Mucosa of stomach (tissue), 1 donor: Measurements from ENCODE around the gene MRPL57.
A peak's percentile ranks its signal among the peaks of the same experiment; 100 is the strongest.
"Not testable (repeated sequence)": the region's sequence is repeated elsewhere in the genome, so short reads cannot be mapped to it uniquely, and the experiment has no call there.

Source experiments
- H3K27me3 ChIP-seq: one replicate; pipeline ENCODE4 v1.7.0; 2013; ENCODE audit warnings: mild to moderate bottlenecking, low read length; ENCODE audit not compliant: control insufficient read depth, insufficient read depth
- H3K36me3 ChIP-seq: one replicate; pipeline ENCODE4 v1.7.0; 2013; ENCODE audit warnings: low read length; ENCODE audit not compliant: control insufficient read depth, insufficient read depth
- H3K4me1 ChIP-seq: one replicate; pipeline ENCODE4 v1.7.0; 2013; ENCODE audit warnings: mild to moderate bottlenecking, low read length; ENCODE audit not compliant: control insufficient read depth, insufficient read depth
- H3K4me3 ChIP-seq: one replicate; pipeline ENCODE4 v1.7.0; 2013; ENCODE audit warnings: low read length
- H3K9ac ChIP-seq: one replicate; pipeline ENCODE4 v1.7.0; 2013; ENCODE audit warnings: mild to moderate bottlenecking, low read length, moderate library complexity
- H3K9me3 ChIP-seq: one replicate; pipeline ENCODE4 v1.7.0; 2013; ENCODE audit warnings: mild to moderate bottlenecking, low read length, moderate library complexity; ENCODE audit not compliant: control insufficient read depth
- donor health status: Pancreatic carcinoma.

Gene MRPL57

DNA sequence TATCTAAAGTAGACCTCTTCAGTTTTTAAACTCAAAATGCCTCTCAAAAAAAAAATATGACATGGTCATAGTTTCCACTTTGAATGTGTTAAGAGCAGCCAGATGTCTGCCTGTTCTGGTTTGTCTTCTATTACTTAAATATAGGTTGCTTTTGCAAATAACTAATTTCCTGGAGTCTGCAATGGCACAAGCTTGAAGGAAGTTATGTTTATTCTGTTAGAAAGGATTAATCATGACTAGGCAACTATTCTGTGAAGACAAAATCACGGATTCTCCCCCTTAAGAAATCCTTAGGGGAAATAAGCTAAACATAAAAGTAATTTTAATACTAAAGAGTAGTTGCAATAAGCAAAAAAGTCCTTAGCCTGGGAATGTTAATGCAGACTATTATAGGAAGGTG is 26.4 kb upstream of the MRPL57 start:
- H3K36me3 ChIP-seq = no peaks in the 10 kb centered on the region
- H3K27me3 ChIP-seq = no peaks in the 10 kb centered on the region

DNA sequence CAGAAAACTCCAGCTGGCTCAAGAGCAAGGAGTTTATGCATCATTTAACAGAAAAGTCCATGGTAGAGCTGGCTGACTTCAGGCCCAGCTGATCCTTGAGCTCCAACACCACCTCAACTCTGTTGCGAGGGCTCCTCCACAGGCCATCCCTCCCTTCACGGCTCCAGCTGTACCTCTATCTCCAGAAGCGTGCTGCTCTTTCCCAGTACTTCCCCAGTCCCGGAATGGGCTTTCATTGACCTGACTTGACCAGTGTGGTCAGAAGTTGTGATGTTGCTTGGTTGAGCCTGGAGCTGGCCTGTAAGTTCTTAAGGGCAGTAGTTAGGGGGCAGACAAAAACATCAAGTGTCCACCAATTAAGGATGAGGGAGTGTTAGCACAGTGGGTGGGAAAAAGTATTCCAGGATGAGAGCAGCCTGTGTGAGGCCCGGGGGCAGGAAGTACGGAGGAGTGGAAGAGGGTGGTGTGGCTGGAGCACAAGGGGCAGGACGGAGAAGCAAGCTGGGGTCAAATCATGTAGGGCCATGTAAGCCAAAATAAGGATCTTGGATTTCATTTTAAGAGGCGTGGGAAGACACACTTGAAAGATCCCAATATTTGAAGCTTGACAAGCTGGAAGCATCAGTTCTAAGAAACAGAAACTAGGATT is 24.1 kb upstream of the MRPL57 start:
- H3K4me3 ChIP-seq = no peak overlapping the region
- H3K27me3 ChIP-seq = no peaks in the 10 kb centered on the region
- no peaks in the 10 kb centered on the region for H3K4me1 ChIP-seq
- H3K9ac ChIP-seq = no peak overlapping the region
- no peaks in the 10 kb centered on the region for H3K36me3 ChIP-seq
- H3K9me3 ChIP-seq = no peaks in the 10 kb centered on the region

More for the DNA sequence above, 26.4 kb upstream of the MRPL57 start:
- no peak overlapping the region for H3K4me3 ChIP-seq
- H3K4me1 ChIP-seq = no peaks in the 10 kb centered on the region
- no peak overlapping the region for H3K9ac ChIP-seq
- no peaks in the 10 kb centered on the region for H3K9me3 ChIP-seq

DNA sequence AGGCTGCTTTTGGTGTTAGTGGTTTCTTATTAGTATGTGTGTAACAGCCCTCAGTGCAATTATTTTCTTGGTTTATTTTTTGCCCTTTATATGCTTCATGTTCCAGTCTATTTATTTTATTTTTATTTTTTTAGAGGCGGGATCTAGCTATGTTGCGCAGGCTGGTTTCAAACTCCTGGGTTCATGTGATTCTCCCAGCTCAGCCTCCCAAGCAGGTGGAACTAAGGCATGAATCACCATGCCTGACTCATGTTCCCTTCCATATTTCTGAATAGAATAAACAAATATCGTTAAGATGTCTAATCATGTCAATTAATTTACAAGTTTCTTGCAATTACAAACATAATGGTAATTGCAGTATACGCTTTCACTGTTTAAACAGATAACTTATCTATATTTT is 11.8 kb upstream of the MRPL57 start:
- Histone ChIP-seq H3K9ac (no peak overlapping the region), H3K9me3 (no peaks in the 10 kb centered on the region), H3K4me1 (no peaks in the 10 kb centered on the region), H3K27me3 (no peaks in the 10 kb centered on the region), H3K36me3 (no peaks in the 10 kb centered on the region), H3K4me3 (no peak overlapping the region)

DNA sequence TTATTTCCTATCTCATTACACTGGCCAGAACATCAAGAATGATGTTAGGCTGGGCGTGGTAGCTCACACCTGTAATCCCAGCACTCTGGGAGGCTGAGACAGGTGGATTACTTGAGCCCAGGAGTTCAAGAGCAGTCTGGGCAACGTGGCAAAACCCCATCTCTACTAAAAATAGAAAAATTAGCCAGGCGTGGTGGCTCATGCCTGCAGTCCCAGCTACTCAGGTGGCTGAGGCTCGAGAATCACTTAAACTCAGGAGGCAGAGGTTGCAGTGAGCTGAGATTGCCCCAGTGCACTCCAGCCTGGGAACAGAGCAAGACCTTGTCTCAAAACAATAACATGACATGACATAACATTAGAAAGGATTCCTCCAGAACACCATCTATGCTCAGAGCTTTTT is 10.9 kb upstream of the MRPL57 start:
- not testable (repeated sequence) for H3K27me3 ChIP-seq, H3K4me1 ChIP-seq, H3K36me3 ChIP-seq, H3K9ac ChIP-seq, H3K4me3 ChIP-seq, H3K9me3 ChIP-seq

DNA sequence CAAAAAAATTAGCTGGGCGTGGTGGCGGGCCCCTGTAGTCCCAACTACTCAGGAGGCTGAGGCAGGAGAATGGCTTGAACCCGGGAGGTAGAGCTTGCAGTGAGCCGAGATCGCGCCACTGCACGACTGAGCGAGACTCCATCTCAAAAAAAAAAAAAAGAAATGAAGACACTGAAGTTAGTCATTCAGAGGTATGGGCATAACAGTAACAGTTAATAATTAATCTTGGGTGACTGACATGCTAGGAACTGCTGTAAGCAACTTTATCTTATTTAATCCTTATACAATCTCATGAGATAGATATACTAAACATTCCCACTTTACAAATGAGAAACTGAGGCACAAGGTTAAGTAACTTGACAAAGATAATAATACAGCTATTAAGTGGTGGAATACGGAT is 5.0 kb upstream of the MRPL57 start:
- H3K4me1 ChIP-seq = no peaks in the 10 kb centered on the region

DNA sequence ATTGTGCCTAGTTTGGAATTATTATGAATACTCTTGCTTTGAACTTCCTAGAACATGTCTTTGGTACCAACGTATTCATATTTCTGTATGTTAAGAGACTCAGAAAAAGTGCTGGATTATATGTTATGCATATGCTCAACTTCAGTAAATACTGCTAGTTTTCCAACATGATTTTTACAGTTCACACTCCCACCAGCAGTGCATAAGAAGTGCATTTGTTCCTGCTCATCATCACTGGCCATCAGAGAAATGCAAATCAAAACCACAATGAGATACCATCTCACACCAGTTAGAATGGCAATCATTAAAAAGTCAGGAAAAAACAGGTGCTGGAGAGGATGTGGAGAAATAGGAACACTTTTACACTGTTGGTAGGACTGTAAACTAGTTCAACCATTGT is 2.7 kb upstream of the MRPL57 start:
- not testable (repeated sequence) for H3K9me3 ChIP-seq, H3K4me3 ChIP-seq, H3K36me3 ChIP-seq, H3K4me1 ChIP-seq, H3K9ac ChIP-seq, H3K27me3 ChIP-seq

More for the DNA sequence above, 5.0 kb upstream of the MRPL57 start:
- H3K9me3 ChIP-seq = no peaks in the 10 kb centered on the region
- no peaks in the 10 kb centered on the region for H3K27me3 ChIP-seq
- H3K9ac ChIP-seq = no peak overlapping the region
- H3K36me3 ChIP-seq = no peaks in the 10 kb centered on the region
- no peak overlapping the region for H3K4me3 ChIP-seq

DNA sequence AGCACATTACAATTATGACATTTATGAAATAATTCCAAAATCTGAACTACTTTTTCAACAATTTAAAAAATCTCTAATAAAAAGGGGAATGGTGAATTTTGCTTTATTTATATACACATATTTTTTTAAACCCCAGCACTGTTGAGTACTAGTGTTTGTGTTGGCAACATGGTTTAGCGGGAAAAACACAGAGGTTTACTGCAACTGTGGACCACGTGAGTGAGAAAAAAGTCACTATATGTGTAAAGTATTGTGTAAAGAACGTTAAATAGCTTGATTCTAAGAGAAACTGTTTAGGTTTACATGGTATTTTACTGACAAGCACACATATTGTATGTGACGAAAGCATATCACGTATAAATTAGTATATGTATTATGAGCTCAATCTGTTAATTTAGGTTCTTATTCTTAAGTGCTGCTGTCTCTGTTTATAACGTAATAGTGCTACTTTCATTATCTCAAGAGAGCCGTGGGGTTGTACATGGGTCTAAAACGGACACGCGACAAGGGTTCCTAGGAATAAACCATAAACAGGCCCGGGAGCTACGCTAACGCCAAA is 723 bp upstream of the MRPL57 start:
- no peaks in the 10 kb centered on the region for H3K36me3 ChIP-seq
- H3K9me3 ChIP-seq = no peaks in the 10 kb centered on the region
- peaks cover 9% of the 10 kb centered on the region for H3K4me1 ChIP-seq
- peak overlapping the region; percentile 67 for H3K4me3 ChIP-seq
- peak overlapping the region; percentile 77 for H3K9ac ChIP-seq
- H3K27me3 ChIP-seq = no peaks in the 10 kb centered on the region

DNA sequence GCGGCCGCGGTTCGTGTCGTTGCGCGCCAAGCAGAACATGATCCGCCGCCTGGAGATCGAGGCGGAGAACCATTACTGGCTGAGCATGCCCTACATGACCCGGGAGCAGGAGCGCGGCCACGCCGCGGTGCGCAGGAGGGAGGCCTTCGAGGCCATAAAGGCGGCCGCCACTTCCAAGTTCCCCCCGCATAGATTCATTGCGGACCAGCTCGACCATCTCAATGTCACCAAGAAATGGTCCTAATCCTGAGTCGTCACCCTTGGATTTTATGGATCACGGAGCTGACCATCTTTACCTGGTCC is 475 bp downstream of the MRPL57 start:
- no peaks in the 10 kb centered on the region for H3K9me3 ChIP-seq
- H3K9ac ChIP-seq = peak overlapping the region; percentile 77
- H3K36me3 ChIP-seq = no peaks in the 10 kb centered on the region
- H3K4me1 ChIP-seq = peaks cover 9% of the 10 kb centered on the region
- H3K27me3 ChIP-seq = no peaks in the 10 kb centered on the region
- H3K4me3 ChIP-seq = peak overlapping the region; percentile 67

DNA sequence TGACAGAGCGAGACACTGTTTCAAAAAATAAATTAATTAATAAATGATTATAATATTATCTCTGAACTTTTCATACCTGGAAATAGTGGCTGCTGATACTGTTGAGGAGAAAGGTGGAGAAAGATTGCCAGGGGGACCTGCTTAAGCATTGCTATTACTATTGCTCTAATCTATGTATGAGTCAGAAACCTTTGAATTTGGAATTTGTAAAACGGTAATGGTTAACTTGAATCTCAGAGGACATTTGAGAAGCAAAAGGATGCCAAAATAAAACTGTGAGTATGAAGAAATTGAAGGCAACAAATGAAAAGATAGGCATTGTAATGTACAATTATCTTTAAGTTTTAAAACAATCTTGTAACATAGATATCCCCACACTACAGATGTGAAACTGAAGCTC is 5.2 kb downstream of the MRPL57 start:
- Histone ChIP-seq H3K4me1 (peaks cover 9% of the 10 kb centered on the region), H3K27me3 (no peaks in the 10 kb centered on the region), H3K9ac (no peak overlapping the region), H3K4me3 (no peak overlapping the region), H3K36me3 (no peaks in the 10 kb centered on the region), H3K9me3 (no peaks in the 10 kb centered on the region)

DNA sequence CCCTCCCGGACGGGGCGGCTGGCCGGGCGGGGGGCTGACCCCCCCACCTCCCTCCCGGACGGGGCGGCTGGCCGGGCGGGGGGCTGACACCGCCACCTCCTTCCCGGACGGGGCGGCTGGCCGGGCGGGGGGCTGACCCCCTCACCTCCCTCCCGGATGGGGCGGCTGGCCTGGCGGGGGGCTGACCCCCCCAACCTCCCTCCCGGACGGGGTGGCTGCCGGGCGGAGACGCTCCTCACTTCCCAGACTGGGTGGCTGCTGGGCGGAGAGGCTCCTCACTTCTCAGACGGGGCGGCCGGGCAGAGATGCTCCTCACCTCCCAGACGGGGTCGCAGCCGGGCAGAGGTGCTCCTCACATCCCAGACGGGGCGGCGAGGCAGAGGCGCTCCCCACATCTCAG is 10.0 kb downstream of the MRPL57 start:
- H3K9me3 ChIP-seq, H3K27me3 ChIP-seq, H3K4me3 ChIP-seq, H3K36me3 ChIP-seq, H3K9ac ChIP-seq, H3K4me1 ChIP-seq: not testable (repeated sequence)

DNA sequence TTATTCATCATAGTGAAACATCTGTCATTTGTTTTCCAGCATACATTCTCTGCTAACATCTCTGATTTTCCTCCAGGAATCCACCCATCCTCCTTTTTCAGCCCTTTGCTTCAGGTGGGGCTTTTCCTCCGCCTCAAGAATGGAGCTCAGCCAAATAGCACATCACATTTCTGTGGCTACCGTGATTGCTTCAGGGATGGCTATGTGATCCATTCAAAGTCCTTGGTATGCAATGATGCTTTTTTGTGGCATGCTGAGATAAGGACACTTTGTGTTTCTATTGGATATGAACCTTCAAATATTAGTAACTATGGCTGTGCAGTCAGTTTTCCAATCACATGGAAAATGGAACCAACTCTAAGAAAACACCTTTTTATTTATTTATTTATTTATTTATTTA is 18.3 kb downstream of the MRPL57 start:
- H3K4me3 ChIP-seq, H3K27me3 ChIP-seq, H3K36me3 ChIP-seq, H3K9ac ChIP-seq, H3K4me1 ChIP-seq, H3K9me3 ChIP-seq: not testable (repeated sequence)

DNA sequence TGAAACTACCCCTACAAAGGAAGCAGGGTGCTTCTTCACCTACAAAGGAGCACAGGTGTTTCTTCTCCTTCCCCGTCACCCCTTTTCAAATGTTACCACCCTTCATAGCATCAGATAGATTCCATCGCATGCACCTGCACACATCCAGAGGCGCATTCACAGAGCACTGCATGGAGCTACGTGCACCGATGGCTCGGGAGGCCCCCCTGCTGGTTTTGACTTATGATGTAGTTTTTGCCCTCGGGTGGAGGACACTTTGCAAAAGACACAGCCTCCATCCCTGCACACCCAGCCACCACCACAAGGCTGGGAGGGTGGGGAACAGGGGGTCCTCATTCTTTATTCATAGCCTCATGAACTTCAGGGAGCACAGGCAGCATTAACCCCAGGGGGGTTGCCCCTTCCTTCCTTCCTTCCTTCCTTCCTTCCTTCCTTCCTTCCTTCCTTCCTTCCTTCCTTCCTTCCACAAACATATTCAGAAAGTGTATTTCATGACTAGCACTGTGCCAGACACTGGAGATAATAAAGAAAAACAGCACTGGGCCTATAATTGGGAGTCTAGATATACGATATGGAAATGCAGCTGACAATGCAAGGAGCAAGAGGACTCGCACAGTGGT is 21.3 kb downstream of the MRPL57 start:
- not testable (repeated sequence) for H3K4me1 ChIP-seq, H3K4me3 ChIP-seq, H3K27me3 ChIP-seq, H3K9me3 ChIP-seq, H3K9ac ChIP-seq, H3K36me3 ChIP-seq

DNA sequence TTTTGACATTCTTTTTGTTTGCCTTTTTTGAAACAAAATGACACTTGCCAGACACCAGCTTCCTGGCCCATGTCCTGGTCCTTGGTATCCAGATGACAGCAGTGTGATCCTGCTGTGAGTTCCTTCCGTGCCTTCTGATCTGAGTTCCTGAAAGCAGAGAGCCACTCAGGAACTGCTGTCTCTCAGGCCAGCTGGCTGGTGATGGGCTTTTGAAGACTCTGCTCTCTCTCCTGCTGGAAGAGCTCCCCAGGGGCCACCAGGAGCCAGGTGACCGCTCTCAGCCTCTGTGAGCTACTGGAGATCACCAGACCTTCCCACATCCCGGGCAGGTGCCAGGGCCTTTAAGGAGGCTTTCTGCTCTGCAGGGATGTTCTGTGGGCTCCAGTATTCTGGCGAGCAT is 21.9 kb downstream of the MRPL57 start:
- not testable (repeated sequence) for H3K9me3 ChIP-seq, H3K4me3 ChIP-seq, H3K4me1 ChIP-seq, H3K9ac ChIP-seq, H3K36me3 ChIP-seq, H3K27me3 ChIP-seq
